Heart left ventricle (tissue), 13 donors: Measurements from ENCODE around the gene ADAM19.

Experiments
- CTCF ChIP-seq, 12 donors: fragments of 200-600 bp; sonication (generic) in 4 of 12; IDR thresholded peaks; one replicate each; pipeline versions ENCODE4 v1.5.0 to v1.8.0; 2018 to 2022; ENCODE audit warnings: antibody characterized with exemption in 12 of 12, mild to moderate bottlenecking in 5 of 12
- POLR2A ChIP-seq, 2 donors: fragments of 450-650 bp; IDR thresholded peaks; one replicate each; pipeline ENCODE4 v1.6.1; 2017; ENCODE audit warnings: antibody characterized with exemption in 2 of 2, mild to moderate bottlenecking in 2 of 2, moderate library complexity in 2 of 2
- donor health status: ischemic (EF 13 %, LVEDD 7.1; RV severe dilation, severe dysfunction).
- donor health status: DM: no; HTN: yes; CAD: no.
- donor health status: DM: no; HTN: no; CAD: no.
- donor health status: ischemic (EF 25% LVEDD 6.9; RV normal size, moderate dysfunction).
- donor health status: ischemic (EF 25% LVEDD 5.7; RV mildly dilated, moderate dysfunction).
- donor health status: ischemic (EF 35%, LVEDD 5.7; RV mildly dilated, moderate dysfunction).
- donor health status: nonischemic (EF 11% LVEDD 7.7; RV severe dilation, severe dysfunction).
- donor health status: DM: yes; HTN: yes; CAD: no.
- donor health status: PGD.
- donor health status: ischemic (EF 29% LVEDD 5.4; RV normal size, mild dysfunction).
- donor health status: nonischemic (EF 23%, LVEDD 6.1; RV moderate dilation, normal function).

GRCh38 chr5:157581901-157582300 lies 6.3 kb upstream of the ADAM19 start:
- no peak for TF ChIP-seq CTCF (IDR thresholded peaks at IDR 0.05)
- no peak for TF ChIP-seq POLR2A (IDR thresholded peaks at IDR 0.05)
